ENCODE measurements around the gene ATXN1.

The ATXN1 gene

DNA sequence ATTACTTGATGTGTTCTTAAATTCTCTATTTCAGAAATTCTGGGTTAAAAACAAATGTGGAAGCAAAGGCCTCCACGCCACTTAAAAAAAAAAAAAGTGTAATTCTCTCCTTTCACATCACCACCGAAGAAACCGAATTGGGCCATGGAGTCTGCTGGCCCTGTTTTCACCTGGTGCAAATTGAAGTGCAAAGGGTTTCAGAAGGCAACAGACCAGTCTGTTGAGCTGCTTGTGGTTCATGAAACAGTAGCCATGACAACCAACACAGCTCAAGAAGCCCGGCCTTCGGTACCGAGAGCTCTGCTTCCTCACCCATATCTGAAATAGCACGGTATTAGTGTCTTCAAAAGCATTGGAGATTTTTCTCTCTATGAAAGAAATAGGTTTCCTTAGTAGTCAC is 459.7 kb downstream of the ATXN1 start:
- no peak for DNase-seq (ENCODE audit: low read depth)
- no peak overlapping the region for H3K4me3 ChIP-seq (ENCODE audit: low read length)
- TF ChIP-seq, protein P1, sequence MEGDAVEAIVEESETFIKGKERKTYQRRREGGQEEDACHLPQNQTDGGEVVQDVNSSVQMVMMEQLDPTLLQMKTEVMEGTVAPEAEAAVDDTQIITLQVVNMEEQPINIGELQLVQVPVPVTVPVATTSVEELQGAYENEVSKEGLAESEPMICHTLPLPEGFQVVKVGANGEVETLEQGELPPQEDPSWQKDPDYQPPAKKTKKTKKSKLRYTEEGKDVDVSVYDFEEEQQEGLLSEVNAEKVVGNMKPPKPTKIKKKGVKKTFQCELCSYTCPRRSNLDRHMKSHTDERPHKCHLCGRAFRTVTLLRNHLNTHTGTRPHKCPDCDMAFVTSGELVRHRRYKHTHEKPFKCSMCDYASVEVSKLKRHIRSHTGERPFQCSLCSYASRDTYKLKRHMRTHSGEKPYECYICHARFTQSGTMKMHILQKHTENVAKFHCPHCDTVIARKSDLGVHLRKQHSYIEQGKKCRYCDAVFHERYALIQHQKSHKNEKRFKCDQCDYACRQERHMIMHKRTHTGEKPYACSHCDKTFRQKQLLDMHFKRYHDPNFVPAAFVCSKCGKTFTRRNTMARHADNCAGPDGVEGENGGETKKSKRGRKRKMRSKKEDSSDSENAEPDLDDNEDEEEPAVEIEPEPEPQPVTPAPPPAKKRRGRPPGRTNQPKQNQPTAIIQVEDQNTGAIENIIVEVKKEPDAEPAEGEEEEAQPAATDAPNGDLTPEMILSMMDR (conservative IDR thresholded peaks at IDR 0.05; ENCODE audit: low read depth, low read length): no peak

DNA sequence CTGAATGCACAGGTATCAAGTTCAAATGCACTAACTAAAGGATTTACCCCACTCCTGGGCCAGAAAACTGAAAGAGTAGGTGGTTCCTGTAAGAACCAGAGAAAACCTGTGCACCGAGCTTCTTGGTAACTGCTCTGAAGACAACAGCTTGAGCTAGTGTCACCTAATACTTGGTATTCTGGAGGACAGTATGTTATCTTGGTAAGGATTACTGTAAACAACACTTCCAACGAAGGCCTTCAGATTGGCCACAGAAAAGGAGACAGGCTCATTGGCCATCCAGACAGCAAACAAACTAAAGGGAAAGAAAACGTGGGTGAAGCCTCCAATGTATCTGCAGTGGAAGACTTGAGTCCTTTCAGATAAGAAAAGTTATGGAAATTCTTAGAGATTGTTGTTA is 461.4 kb downstream of the ATXN1 start:
- TF ChIP-seq, protein P1 (conservative IDR thresholded peaks at IDR 0.05; ENCODE audit: low read depth, low read length): no peak
- DNase-seq (ENCODE audit: low read depth): no peak
- no peak overlapping the region for H3K4me3 ChIP-seq (ENCODE audit: low read length)

DNA sequence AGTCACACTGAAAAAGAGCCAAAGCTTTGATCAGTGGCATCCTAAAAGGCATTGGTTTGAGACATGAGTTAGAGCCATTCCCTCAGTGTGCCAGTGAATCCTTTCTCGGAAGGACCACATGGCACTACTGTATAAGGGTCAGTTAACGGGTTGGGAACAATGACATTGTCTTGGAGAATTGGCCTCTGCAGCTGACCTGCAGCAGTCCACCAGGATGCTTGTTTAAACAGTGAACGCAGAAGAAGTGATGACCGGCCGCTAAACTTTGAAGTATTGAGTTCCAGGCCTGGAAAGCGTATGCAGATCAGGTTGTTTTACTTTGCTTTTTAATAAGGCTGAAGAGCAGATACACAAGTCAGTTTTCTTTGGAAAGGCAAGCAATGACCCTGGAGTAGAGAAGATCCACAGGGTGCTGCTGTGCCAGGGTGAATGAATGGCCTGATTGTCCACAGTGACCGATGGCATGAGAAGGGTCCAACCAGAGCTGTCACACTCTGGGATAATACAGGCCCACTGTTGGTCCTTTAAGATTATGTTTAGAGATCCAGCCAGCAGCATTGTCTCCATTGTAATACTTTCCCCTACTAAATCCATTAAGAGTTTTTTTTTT is 465.1 kb downstream of the ATXN1 start:
- no peak overlapping the region for H3K4me3 ChIP-seq (ENCODE audit: low read length)
- TF ChIP-seq, protein P1 (conservative IDR thresholded peaks at IDR 0.05; ENCODE audit: low read depth, low read length): no peak
- DNase-seq (ENCODE audit: low read depth): no peak

DNA sequence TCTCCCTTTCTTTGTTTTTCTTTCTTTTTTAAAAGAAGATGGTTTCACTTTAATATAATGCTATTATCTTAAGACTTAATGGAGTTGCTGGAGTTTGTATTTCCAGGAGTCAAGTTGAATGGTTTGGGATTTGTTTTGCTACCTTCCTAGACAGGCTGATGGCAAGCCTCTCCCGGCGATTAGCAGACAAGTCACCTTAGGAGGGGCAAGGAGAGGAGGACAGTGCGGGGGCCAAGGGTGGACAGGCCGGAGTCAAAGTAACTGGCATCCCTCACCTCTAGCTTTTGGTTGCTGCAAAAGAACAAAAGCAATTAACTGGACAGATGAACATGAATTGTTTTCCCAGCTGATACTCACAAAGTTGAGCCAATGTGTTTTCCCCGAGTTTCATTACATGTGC is 465.8 kb downstream of the ATXN1 start:
- TF ChIP-seq, protein P1 (conservative IDR thresholded peaks at IDR 0.05; ENCODE audit: low read depth, low read length): no peak
- no peak for DNase-seq (ENCODE audit: low read depth)
- no peak overlapping the region for H3K4me3 ChIP-seq (ENCODE audit: low read length)

DNA sequence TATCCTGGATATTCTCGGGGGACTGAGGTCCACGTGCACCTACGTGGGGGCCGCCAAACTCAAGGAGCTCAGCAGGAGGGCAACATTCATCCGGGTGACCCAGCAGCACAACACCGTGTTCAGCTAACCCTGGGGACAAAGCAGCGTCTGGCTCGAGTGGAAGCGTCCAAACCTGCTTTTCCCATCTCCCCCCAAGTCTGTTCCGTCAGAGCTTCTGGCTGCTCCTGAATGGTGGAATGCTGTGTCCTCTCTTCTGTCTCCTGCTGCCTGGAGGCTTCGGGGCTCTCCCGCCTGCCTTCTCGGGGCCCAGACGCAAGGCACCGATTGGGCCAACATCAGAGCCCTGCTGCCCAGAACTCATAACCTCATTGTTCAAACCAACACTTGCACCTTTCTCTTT is 466.2 kb downstream of the ATXN1 start:
- TF ChIP-seq, protein P1 (conservative IDR thresholded peaks at IDR 0.05; ENCODE audit: low read depth, low read length): no peak
- DNase-seq (ENCODE audit: low read depth): no peak
- no peak overlapping the region for H3K4me3 ChIP-seq (ENCODE audit: low read length)

DNA sequence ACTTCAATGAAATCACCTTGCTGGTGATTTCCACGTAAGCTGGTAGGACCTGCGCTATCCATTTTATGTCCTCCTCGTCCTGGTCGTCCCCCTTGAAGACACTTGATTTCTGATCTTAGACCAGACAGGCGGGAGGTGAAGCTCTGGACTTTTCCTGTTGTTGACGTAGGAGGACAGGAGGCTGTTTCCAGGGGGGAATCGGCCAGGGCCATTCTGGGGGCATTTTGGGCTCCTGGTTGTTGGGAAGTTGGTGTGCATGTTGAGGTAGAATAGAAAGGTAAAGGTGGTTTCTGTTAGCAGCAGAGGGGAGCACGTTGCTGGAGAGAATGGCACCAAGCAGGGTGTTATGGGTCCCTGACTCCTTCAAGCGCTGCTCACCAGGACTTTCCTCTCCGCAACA is 466.9 kb downstream of the ATXN1 start:
- DNase-seq (ENCODE audit: low read depth): no peak
- TF ChIP-seq, protein P1 (conservative IDR thresholded peaks at IDR 0.05; ENCODE audit: low read depth, low read length): no peak
- no peak overlapping the region for H3K4me3 ChIP-seq (ENCODE audit: low read length)

DNA sequence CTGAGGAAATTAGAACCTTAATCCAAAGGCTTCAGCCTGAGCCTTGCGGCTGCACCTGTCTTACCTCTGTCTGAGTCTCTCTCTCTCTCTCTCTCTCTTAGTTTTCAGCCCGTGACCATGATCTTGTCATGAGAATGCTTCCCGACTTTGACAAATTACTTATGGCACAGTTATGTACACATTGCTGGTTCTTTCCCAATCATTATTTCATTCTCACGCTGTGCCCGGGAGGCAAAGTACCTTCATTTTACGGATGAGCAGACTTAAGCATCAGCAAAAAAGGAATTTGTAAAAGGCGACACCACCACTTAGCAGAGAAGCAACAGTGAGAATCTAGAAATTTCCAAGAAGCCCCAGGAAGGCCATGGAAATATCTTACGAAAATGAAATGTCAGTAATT is 468.3 kb downstream of the ATXN1 start:
- no peak for DNase-seq (ENCODE audit: low read depth)
- TF ChIP-seq, protein P1 (conservative IDR thresholded peaks at IDR 0.05; ENCODE audit: low read depth, low read length): no peak
- H3K4me3 ChIP-seq (ENCODE audit: low read length): no peak overlapping the region
